CD4-positive, alpha-beta memory T cell (primary cell): Measurements from ENCODE around the gene CCDC138. TPM values are rescaled to one million over a fixed set of nuclear protein-coding genes. Genes with fewer than 3 reads are reported as not detected.

ENCODE experiments used
- CTCF ChIA-PET: fragments of 350-600 bp; sonication (Branson Sonifier 250); formaldehyde crosslinking; loops from one replicate; lab custom pipeline; 2021; ENCODE audit warnings: inconsistent platforms; ENCODE audit not compliant: partially characterized antibody; lab: Charles Lee
- POLR2A ChIA-PET: fragments of 350-600 bp; sonication (Branson Sonifier 250); formaldehyde crosslinking; loops from one replicate; lab custom pipeline; 2021; ENCODE audit not compliant: partially characterized antibody; lab: Charles Lee
- DNase-seq, 5 donors: peaks; one replicate each; pipeline versions ENCODE4 v3.0.0 to v3.0.0-alpha.2; 2020 to 2022; ENCODE audit warnings: mixed read lengths in 1 of 5
- H3K27ac ChIP-seq: one replicate; pipeline ENCODE4 v1.7.0; 2013; ENCODE audit warnings: low read depth, low read length
- H3K27me3 ChIP-seq: 2 replicates; pipeline ENCODE4 v1.7.0; 2013; ENCODE audit warnings: mild to moderate bottlenecking, low read length, moderate library complexity; ENCODE audit not compliant: insufficient read depth
- H3K36me3 ChIP-seq: 2 replicates; pipeline ENCODE4 v1.7.0; 2013; ENCODE audit warnings: mild to moderate bottlenecking, low read length, moderate library complexity; ENCODE audit not compliant: insufficient read depth
- H3K4me1 ChIP-seq: 2 replicates; pipeline ENCODE4 v1.7.0; 2013; ENCODE audit warnings: mild to moderate bottlenecking, low read length, moderate library complexity; ENCODE audit not compliant: insufficient read depth
- H3K4me3 ChIP-seq, 2 donors: one replicate each; pipeline ENCODE4 v1.7.0; 2013; ENCODE audit warnings: low read length in 2 of 2, mild to moderate bottlenecking in 1 of 2
- H3K9me3 ChIP-seq, 2 donors: one replicate each; pipeline ENCODE4 v1.7.0; 2013; ENCODE audit warnings: low read length in 2 of 2, control low read depth in 1 of 2; ENCODE audit not compliant: control insufficient read depth in 1 of 2
- H3K27ac Mint-ChIP-seq, 7 donors: one replicate each; pipeline ENCODE4 v1.8.0; 2020 to 2021; ENCODE audit warnings: mixed read lengths in 7 of 7, mild to moderate bottlenecking in 6 of 7, inconsistent platforms in 3 of 7, moderate library complexity in 3 of 7
- H3K27me3 Mint-ChIP-seq, 2 donors: one replicate each; pipeline ENCODE4 v1.8.0; 2020 to 2021; ENCODE audit warnings: mixed read lengths in 2 of 2
- H3K36me3 Mint-ChIP-seq, 2 donors: one replicate each; pipeline ENCODE4 v1.8.0; 2020 to 2021; ENCODE audit warnings: mixed read lengths in 2 of 2, inconsistent platforms in 1 of 2, mild to moderate bottlenecking in 1 of 2
- H3K4me1 Mint-ChIP-seq, 4 donors: one replicate each; pipeline ENCODE4 v1.8.0; 2020 to 2021; ENCODE audit warnings: mixed read lengths in 4 of 4, mild to moderate bottlenecking in 1 of 4
- H3K4me3 Mint-ChIP-seq, 8 donors: one replicate each; pipeline ENCODE4 v1.8.0; 2020 to 2021; ENCODE audit warnings: mixed read lengths in 8 of 8, mild to moderate bottlenecking in 7 of 8, moderate library complexity in 6 of 8, inconsistent platforms in 3 of 8
- H3K9me3 Mint-ChIP-seq, 8 donors: one replicate each; pipeline ENCODE4 v1.8.0; 2020 to 2021; ENCODE audit warnings: mixed read lengths in 8 of 8, mild to moderate bottlenecking in 5 of 8, inconsistent platforms in 3 of 8, moderate library complexity in 1 of 8
- intact Hi-C: fragments of 100-400 bp; cut with micrococcal nuclease; formaldehyde crosslinking; loops from one replicate; pipeline ENCODE4 v1.15.1; 2023
- polyA plus RNA-seq, 2 donors: library from polyadenylated mRNA; unstranded; fragments of 300-500 nt; fragmentation: Illumina TruSeq; gene quantifications; one replicate each; pipeline ENCODE4 v1.2.3, GENCODE V29; 2021
- total RNA-seq, 2 experiments: library from RNA; stranded (reverse); gene quantifications; one replicate each; pipeline ENCODE4 v1.2.3, GENCODE V29; 2021

CCDC138 gene
- total and polyA plus RNA-seq, 4 experiments from 2014 or later, result 2.6 to 4.9 (median 4.5) TPM

DNA sequence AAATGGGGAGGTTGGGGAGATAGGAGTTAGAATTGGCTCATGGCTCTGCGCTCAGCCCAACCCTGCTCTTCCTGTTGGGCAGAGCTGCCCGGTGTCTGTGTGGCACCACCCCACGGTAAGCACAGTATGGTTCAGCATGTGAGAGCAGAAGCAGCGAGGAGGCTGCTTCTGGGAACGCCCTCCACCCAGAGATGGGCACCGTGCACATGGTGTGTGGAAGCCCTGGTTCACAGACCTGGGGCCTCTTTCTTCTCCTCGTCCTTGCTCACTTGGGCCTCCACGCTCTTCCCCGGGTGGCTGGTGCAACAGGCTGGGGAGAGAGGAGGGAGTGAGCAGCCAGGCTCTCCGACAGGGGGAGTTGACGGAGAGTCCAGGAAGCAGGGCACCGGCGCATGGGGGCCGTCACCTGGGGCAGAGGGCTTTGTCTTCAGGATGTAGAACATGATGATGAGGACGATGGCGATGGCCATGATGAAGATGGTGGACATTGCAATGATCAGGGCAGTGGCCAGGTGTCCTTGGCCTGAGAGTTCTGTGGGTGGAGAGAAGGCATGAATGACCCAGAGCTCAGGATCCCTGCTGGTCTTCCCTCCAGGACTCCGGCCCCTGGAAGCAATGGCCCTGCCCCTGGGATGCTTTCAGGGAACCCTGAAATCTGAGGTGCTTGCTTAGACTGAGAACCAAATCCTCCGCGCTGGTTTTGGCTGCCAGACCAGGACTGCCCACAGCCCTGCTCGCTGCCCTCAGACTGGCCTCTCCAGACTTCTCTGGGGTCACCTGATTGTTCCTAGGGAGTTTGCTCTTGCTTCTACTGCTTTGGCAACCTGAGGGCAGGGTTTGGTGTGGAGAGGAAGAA, 124.2 kb downstream of the CCDC138 start:
- no peak for DNase-seq
- H3K36me3 Mint-ChIP-seq, result peaks cover 0 to 2% of the 10 kb centered on the region in 2 donors
- CTCF ChIA-PET, result no interaction called here

DNA sequence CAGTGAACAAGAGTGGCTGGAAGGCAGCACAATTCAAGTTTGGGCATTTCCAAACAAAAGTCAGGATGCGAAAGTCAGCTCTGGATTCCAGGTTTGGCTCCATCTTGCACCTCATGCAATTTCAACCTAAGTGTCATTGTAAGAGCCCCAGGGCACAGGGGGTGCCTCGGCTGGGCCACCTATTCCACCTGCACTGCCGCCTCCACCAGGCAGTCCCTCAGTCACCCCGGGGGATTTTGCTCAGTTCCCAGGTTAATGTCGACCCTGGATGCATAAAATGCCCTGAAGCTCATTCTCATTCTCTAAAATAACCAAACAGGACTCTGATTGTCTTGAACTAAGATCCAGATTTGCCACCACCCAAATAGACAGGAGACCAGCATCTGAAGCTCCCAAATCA, 124.8 kb downstream of the CCDC138 start:
- Histone ChIP-seq H3K27ac (no peak overlapping the region), H3K9me3 (no peaks in the 10 kb centered on the region), H3K4me1 (no peaks in the 10 kb centered on the region), H3K27me3 (no peaks in the 10 kb centered on the region), H3K36me3 (no peaks in the 10 kb centered on the region), H3K4me3 (no peak overlapping the region)
- ChIA-PET POLR2A (no interaction called here), CTCF (interaction anchor here (1.4 kb wide), 1 partner anchor 17 kb away, joined by 4 read pairs; no protein-coding TSS in a partner anchor)
- H3K9me3 Mint-ChIP-seq, result no peaks in the 10 kb centered on the region
- DNase-seq, result no peak
- H3K27me3 Mint-ChIP-seq, result no peaks in the 10 kb centered on the region
- intact Hi-C loops, result no loop called here
- peaks cover 0 to 2% of the 10 kb centered on the region in 2 donors for H3K36me3 Mint-ChIP-seq
- H3K4me1 Mint-ChIP-seq, result no peaks in the 10 kb centered on the region
- H3K4me3 Mint-ChIP-seq, result no peak overlapping the region
- H3K27ac Mint-ChIP-seq, result no peak overlapping the region

More for the DNA sequence above, 124.2 kb downstream of the CCDC138 start:
- no peak overlapping the region for H3K27ac Mint-ChIP-seq
- H3K27me3 Mint-ChIP-seq, result no peaks in the 10 kb centered on the region
- intact Hi-C loops, result no loop called here
- no peak overlapping the region for H3K27ac ChIP-seq
- H3K4me1 ChIP-seq, result no peaks in the 10 kb centered on the region
- no peaks in the 10 kb centered on the region for H3K9me3 ChIP-seq
- no peaks in the 10 kb centered on the region for H3K9me3 Mint-ChIP-seq
- H3K36me3 ChIP-seq, result no peaks in the 10 kb centered on the region
- H3K4me3 ChIP-seq, result no peak overlapping the region
- POLR2A ChIA-PET, result no interaction called here
- H3K27me3 ChIP-seq, result no peaks in the 10 kb centered on the region
- H3K4me3 Mint-ChIP-seq, result no peak overlapping the region
- H3K4me1 Mint-ChIP-seq, result no peaks in the 10 kb centered on the region

DNA sequence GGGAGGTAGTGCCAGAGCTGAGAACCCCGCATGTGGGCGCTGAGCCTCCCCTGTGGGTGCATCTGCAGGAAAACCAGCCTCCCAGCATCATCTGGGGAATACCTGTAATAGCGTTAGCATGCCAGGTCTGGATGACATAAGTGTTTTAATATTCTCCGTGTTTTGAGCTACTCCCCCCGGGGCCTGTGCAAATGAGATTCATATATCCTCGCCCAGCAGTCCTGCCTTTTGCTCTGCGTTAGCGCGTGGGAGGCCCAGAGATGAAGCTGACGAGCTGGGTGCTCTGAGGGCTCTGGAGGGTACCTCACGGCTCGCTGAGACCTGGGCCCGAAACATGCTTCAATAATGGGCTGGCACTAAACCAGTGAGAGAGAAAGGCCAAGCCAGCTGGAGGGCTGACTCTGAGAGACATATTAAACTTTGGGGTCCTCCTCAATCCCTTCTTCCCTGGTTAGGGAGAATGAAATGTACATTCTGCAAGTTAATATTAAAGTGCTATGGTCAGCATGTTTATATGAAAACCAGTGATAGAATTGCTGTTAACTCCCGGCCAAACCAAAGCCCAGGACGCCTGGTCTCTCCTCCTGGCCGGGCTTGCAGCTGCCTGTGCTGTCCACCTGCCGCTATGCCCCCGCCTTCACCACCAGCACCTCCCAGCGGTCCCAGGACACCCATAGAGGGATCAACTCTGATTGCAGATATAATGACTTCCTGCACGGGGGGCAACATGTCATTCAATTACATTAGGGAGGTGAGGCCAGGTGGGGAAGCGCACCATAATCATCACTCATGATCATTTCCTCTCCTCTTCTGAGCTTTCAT, 125.4 kb downstream of the CCDC138 start:
- H3K36me3 ChIP-seq, result no peaks in the 10 kb centered on the region
- no peaks in the 10 kb centered on the region for H3K27me3 Mint-ChIP-seq
- H3K4me3 Mint-ChIP-seq, result no peak overlapping the region
- H3K4me3 ChIP-seq, result no peak overlapping the region
- peaks cover 0 to 2% of the 10 kb centered on the region in 2 donors for H3K36me3 Mint-ChIP-seq
- H3K4me1 ChIP-seq, result no peaks in the 10 kb centered on the region
- intact Hi-C loops, result no loop called here
- no peaks in the 10 kb centered on the region for H3K4me1 Mint-ChIP-seq
- no peak overlapping the region for H3K27ac Mint-ChIP-seq
- no peaks in the 10 kb centered on the region for H3K9me3 ChIP-seq
- H3K27ac ChIP-seq, result no peak overlapping the region
- ChIA-PET POLR2A (no interaction called here), CTCF (interaction anchor here (1.4 kb wide), 1 partner anchor 16 kb away, joined by 4 read pairs; no protein-coding TSS in a partner anchor)
- DNase-seq, result no peak
- no peaks in the 10 kb centered on the region for H3K9me3 Mint-ChIP-seq
- H3K27me3 ChIP-seq, result no peaks in the 10 kb centered on the region

DNA sequence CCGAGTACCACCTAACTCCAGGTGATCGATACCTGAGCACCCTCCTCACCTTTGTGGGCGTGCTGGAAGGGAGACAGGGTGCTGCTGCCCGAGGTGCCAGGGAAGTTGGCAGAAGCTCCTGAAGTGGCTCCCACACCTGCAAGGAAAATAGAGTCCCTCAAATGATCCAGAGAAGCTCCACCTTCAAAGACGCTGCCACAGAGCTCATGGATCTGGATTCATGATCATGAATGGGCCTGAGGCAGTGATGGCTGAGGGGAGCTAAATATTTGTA, 126.0 kb downstream of the CCDC138 start:
- no peaks in the 10 kb centered on the region for H3K36me3 ChIP-seq
- no peaks in the 10 kb centered on the region for H3K27me3 ChIP-seq
- H3K4me1 Mint-ChIP-seq, result peaks cover 0 to 2% (median 0%) of the 10 kb centered on the region in 4 donors
- intact Hi-C loops, result no loop called here
- no peak for DNase-seq
- CTCF ChIA-PET, result interaction anchor here (1.4 kb wide), 1 partner anchor 16 kb away, joined by 4 read pairs; no protein-coding TSS in a partner anchor
- no peaks in the 10 kb centered on the region for H3K4me1 ChIP-seq
- H3K4me3 ChIP-seq, result no peak overlapping the region
- H3K4me3 Mint-ChIP-seq, result no peak overlapping the region
- no peaks in the 10 kb centered on the region for H3K27me3 Mint-ChIP-seq
- POLR2A ChIA-PET, result no interaction called here
- H3K36me3 Mint-ChIP-seq, result peaks cover 0 to 2% of the 10 kb centered on the region in 2 donors
- H3K27ac ChIP-seq, result no peak overlapping the region
- no peaks in the 10 kb centered on the region for H3K9me3 ChIP-seq
- H3K9me3 Mint-ChIP-seq, result no peaks in the 10 kb centered on the region
- H3K27ac Mint-ChIP-seq, result no peak overlapping the region

DNA sequence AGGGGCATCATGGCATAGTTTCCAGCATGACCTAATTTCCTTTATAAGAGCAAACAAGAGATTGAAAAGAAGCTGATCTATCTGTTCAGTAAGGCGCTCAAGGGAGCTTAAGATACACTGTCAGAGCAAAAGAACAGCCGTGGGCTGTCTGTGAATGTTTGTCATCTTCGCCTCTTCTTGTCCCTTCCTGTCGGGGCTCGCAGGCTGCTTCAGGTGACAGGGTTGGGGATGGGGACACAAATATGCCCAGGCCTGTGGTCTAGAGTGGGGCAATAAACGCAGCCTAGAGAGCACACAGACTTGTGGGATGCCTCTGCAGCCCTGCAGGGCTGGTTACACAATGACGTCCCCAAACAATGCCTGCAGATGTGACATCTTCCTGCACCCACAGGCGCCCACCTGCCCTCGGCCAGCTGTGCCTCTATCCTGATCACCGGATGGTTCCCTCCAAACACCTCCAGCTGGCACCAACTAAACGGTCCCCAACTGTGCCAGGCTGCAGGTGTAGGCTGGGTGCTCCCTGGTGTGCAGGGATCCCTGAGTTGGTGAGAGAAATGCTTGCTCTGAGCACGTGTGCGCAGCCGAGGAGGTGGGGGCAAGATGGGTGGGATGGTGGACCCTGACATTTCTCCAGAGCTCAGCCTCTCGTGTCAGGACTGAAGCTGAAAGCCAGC, 129.7 kb downstream of the CCDC138 start:
- no peak overlapping the region for H3K4me3 ChIP-seq
- H3K36me3 Mint-ChIP-seq, result no peaks in the 10 kb centered on the region
- H3K4me1 Mint-ChIP-seq, result peaks cover 0 to 2% (median 0%) of the 10 kb centered on the region in 4 donors
- no peaks in the 10 kb centered on the region for H3K36me3 ChIP-seq
- no peaks in the 10 kb centered on the region for H3K9me3 ChIP-seq
- no peak overlapping the region for H3K4me3 Mint-ChIP-seq
- peaks cover 0 to 2% (median 0%) of the 10 kb centered on the region in 8 donors for H3K9me3 Mint-ChIP-seq
- H3K27ac ChIP-seq, result no peak overlapping the region
- CTCF ChIA-PET, result interaction anchor here (0.8 to 1.3 kb wide), 2 partner anchors 13 to 21 kb away, joined by 3 read pairs; no protein-coding TSS in a partner anchor
- no peak for DNase-seq
- H3K27ac Mint-ChIP-seq, result no peak overlapping the region
- POLR2A ChIA-PET, result no interaction called here
- no peaks in the 10 kb centered on the region for H3K4me1 ChIP-seq
- H3K27me3 Mint-ChIP-seq, result no peaks in the 10 kb centered on the region
- intact Hi-C loops, result no loop called here
- H3K27me3 ChIP-seq, result no peaks in the 10 kb centered on the region

DNA sequence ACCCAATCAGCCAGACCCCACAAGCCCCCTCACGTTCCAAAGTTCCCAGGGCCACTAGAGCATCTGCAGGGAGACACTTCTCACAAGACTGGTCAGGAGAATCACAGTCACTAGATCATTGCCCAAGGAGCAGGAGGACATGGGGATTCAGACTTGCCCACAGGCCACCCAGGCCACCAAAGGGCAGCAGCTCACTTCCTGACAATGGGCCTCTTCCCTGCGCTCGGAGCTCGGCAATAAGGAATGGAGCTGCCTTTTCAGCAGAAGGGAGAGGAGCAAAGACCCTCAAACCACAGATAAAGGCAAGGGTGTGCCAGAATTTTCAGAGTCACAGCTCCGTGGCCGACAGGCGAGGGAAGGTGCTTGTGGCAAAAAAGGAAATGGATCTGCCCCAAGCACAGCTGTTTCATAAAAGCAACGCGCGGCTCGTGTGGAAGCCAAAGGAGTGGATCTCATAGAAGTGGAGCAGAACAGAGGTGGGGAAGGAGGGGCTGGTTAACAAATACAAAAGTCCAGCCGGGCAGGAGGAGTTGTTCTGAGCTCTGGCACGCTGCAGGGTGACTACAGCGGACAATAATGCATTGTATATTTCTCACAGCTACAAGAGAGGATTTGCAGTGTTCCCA, 130.3 kb downstream of the CCDC138 start:
- no peak overlapping the region for H3K27ac ChIP-seq
- H3K4me3 ChIP-seq, result no peak overlapping the region
- DNase-seq, result no peak
- POLR2A ChIA-PET, result no interaction called here
- H3K27me3 ChIP-seq, result no peaks in the 10 kb centered on the region
- Mint-ChIP-seq H3K4me1 (peaks cover 0 to 2% (median 0%) of the 10 kb centered on the region in 4 donors), H3K4me3 (no peak overlapping the region), H3K27me3 (no peaks in the 10 kb centered on the region), H3K9me3 (peaks cover 0 to 2% (median 0%) of the 10 kb centered on the region in 8 donors), H3K36me3 (no peaks in the 10 kb centered on the region), H3K27ac (no peak overlapping the region)
- no peaks in the 10 kb centered on the region for H3K4me1 ChIP-seq
- no peaks in the 10 kb centered on the region for H3K36me3 ChIP-seq
- intact Hi-C loops, result no loop called here
- CTCF ChIA-PET, result no interaction called here
- no peaks in the 10 kb centered on the region for H3K9me3 ChIP-seq
